ENCODE results near the gene RHOG. TPM values are rescaled to one million over a fixed set of nuclear protein-coding genes. Genes with fewer than 3 reads are reported as not detected.
A peak's percentile ranks its signal among the peaks of the same experiment; 100 is the strongest.
"Not testable (repeated sequence)": the region's sequence is repeated elsewhere in the genome, so short reads cannot be mapped to it uniquely, and the experiment has no call there.

Gene RHOG
- 25.0 TPM for polyA plus RNA-seq (ENCODE audit: insufficient read length)

- peak; percentile 84 for DNase-seq
These were observed at the start of gene RHOG for GRCh38 chr11:3840870-3841425. RHOG (minus strand) TSS chr11:3840959; CDS start chr11:3828138, 12,821 bp downstream.

DNA sequence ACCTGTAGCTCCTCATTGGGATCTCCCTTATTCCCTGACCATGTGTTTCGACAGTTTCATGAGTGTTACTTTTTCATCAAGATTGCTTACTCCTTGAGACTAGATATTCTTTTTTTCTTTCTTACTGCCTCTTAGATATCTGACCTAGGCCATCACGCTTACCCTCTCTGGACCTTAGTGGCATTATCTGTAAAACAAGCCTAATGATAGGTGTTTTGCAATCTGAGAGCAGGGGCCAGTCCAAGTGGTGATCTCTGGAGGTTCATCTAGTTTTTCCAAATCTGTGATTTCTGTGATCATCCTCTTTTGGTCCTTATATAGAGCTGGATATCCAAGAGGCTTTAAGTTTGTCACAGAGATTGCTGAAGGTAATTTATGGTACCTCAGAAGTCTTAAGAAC, 49.3 kb upstream of the RHOG start:
- no peak for DNase-seq

GRCh38 chr11:3888876-3889275, 48.1 kb upstream of the RHOG start:
- no peak for DNase-seq

- no peak for DNase-seq
These were observed 46.2 kb upstream of the RHOG start for GRCh38 chr11:3886985-3887384.

DNA sequence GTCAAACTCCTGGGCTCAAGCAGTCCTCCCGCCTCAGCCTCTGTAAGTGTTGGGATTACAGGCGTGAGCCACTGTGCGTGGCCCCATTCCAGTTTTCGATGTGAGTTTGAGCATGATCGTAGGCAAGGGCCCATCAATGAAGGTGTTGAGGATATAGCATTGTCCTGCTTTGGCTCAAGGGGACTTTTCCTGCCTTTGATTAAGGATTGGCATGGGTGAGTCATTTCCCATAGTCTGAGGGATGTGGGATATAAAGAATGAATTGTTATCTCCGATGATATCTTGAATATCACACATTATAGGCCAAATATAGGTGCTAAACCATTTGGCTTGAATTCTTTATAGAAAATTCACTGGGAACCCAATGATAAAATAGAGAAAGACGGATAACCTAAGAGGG, 45.1 kb upstream of the RHOG start:
- no peak for DNase-seq

GRCh38 chr11:3882655-3883054, 41.9 kb upstream of the RHOG start:
- no peak for DNase-seq

DNA sequence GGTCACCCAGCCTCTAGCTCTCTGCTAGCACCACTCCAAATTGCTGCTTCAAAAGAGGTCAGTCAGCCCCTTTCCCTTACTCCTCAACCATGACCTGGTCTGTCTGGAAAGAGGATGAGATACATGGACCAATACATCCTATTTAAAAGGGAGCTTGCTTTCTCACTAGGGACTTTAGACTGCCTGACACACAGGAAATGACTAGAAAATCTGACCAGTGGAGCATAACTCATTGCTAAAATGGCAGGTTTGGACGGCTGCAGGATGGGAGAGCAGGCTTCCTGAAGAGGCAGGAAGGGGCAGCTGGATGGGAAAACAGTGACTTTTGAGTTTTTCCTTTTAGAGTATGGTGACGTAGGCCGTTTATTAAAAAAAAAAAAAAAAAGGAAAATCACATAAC, 40.0 kb upstream of the RHOG start:
- no peak for DNase-seq

- DNase-seq: no peak
These were observed 39.3 kb upstream of the RHOG start for GRCh38 chr11:3879967-3880542.

DNA sequence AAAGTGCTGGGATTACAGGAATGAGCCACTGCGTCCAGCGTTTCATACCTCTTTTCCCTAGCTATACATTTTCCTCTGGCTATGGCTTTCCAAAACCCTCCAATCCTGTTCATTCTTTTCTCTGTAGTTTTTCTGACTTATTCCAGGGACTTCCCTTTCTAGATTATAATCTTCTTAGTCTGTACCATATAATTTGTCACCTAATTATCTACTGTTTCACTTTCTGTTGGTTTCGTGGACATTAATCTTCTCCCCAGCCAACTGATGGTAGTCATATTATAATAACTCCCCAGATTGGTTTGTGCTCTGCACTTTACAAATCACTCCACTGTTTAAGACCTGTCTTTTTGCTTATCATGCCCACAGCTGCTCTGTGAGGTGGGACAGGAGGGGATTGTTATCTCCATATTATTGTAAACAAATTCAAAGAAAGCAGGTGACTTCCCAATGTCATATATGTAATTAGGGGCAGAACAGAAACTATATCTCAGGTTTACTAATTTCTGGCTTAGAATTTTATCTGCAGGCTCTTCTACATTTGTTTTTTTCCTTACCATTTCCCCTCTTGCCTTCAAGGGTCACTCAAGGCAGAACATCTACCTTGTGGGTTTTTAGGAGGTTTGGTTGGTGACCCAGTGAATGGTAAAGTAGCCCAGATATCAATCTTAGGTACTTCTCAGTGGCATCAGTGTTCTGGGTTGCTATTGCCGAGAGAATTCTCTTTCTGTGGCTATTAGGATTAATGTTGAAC, 38.6 kb upstream of the RHOG start:
- no peak for DNase-seq

- no peak for DNase-seq
These were observed 37.5 kb upstream of the RHOG start for GRCh38 chr11:3878258-3878584.

- no peak for DNase-seq
These were observed 36.9 kb upstream of the RHOG start for GRCh38 chr11:3877364-3878257.

DNA sequence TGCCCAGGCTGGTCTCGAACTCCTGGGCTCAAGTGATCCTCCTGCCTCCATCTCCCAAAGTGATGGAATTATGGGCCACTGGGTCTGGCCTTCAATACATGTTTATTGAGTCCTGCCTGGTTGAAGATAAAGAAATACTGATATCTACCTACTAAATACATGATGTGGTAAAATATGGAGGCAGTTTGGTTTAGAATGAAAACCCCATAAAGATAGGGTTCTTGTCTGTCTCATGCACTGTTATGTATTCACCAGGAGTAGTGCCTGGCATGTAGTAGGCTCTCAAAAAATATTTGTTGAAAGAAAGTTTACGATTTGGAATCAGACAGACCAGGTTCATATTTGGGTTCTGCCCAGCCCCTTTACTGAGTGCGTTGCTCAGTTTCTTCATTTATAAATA, 35.9 kb upstream of the RHOG start:
- no peak for DNase-seq

- DNase-seq: no peak
These were observed 33.1 kb upstream of the RHOG start for GRCh38 chr11:3873712-3874349.

GRCh38 chr11:3867209-3868091, 26.7 kb upstream of the RHOG start:
- DNase-seq: no peak

GRCh38 chr11:3866836-3867208, 26.1 kb upstream of the RHOG start:
- no peak for DNase-seq

GRCh38 chr11:3866206-3866605, 25.4 kb upstream of the RHOG start:
- DNase-seq: no peak

DNA sequence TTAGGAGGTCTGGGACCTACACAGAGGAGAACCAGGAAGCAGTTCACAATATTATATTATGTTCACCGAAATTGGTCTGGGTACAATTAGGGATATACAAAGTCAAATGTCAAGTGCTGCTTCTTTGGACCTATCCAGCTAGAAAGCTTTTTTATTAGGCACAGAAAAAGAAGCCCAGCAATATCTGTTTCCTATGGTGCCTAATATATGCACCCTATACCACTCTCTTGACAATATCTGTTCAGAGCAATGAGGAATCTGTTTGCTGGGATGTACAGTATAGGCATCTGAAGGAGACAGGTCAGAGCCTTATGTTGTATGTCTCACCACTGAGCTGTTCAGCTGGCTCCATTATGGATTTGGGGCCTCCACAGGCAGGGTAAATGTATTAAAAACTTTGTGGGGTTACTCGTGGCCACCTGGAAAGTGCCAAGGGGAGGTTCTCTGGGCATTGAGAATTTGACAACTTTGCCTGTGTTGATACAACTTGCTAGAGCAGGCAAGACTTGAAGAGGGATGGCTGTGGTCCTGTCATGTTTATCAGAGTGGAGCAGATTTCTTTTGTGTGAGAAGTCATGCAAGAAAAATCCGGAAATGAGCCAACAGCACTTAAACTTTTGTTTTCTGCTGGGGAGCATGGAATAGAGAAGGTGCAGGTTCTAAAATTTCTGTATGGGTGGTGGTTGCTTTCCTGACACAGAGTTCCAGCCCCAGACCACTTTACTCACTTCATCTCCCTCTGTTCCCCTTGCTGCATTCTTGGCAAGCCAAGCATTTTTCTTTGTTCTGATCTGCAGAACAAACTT, 24.8 kb upstream of the RHOG start:
- DNase-seq: no peak

DNA sequence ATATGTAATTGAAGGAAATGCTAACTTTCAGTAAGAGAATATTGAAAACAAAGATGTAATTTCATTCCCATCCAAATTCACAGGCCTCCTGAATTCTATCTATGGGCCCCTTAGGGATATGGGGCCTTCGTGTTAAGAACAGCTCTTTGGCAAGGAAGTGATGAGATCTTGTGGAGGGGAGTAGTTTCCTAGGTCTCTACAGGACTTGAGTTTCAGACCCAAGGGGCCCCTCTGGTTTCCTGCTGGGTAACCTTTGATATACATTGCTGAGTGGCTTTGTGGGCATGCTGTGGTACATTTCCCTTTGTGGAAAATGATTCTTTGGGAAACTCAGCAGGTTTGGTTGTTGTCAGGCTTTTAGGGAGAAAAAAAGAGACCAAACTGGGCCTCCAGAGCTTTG, 20.9 kb upstream of the RHOG start:
- no peak for DNase-seq

DNA sequence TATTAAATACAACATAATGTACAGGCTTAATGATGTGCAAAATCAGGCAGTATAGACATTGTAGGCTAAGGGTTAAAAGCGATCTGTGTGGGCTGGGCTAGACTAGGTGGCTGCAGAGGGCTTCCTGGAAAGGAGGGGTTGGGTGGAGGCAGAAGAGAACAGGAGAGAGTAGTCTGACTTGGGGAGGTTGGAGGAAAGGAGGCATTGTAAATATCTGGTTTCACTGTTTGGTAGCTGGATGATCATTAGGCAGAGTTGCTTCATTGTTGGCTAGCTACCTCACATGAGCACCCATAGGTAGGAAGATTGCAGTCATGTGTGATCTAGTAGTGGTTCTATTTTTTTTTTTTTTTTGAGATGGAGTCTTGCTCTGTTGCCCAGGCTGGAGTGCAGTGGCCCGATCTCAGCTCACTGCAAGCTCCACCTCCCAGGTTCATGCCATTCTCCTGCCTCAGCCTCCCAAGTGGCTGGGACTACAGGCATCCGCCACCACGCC, 20.2 kb upstream of the RHOG start:
- DNase-seq: not testable (repeated sequence)

DNA sequence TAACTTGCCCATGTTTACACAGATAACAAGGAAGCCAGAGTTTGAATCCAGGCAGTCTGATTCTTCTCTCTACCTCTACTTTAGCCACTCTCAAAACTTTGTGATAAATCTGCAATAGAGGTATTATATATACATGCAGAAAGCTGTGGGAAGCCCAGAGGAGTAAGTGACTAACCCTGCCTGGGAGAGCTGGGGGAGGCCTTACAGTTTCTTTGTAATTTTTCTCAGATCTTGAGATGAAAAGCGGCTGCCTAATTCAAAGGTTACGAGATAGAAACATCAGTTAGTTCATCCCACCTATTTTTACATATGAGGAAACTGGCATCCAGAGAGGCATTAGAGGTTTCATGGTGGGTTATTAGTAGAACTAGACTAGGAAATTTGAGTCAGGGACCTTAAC, 19.6 kb upstream of the RHOG start:
- DNase-seq: no peak
